PC-3 (cell line): Measurements from ENCODE around the gene SELENOP. TPM values are rescaled to one million over a fixed set of nuclear protein-coding genes. Genes with fewer than 3 reads are reported as not detected.

ENCODE experiments used
- ATAC-seq: fragments of 200-7000 bp; cut with Tn5 transposase; 2 replicates; pipeline ENCODE4 v1.9.1; 2020; ENCODE audit warnings: mild to moderate bottlenecking, moderate library complexity
- BruUV-seq: library from RNA; stranded (reverse); fragments of 400-500 nt; replicated peaks from 2 replicates; lab custom pipeline; 2021; lab: Mats Ljungman, UMichigan
- CTCF ChIA-PET: fragments of 300-600 bp; sonication (Branson Sonifier 250); formaldehyde crosslinking; loops from one replicate; lab custom pipeline; 2022; ENCODE audit warnings: antibody characterized with exemption; lab: Charles Lee
- POLR2A ChIA-PET: fragments of 300-600 bp; sonication (Branson Sonifier 250); formaldehyde crosslinking; loops from one replicate; lab custom pipeline; 2022; ENCODE audit warnings: antibody characterized with exemption; ENCODE audit not compliant: unreplicated experiment; lab: Charles Lee
- DNase-seq: peaks from one replicate; pipeline ENCODE4 v3.0.0-alpha.2; 2015
- H2AFZ ChIP-seq: fragments of 300-600 bp; sonication (generic); 2 replicates; pipeline ENCODE4 v1.6.0; 2016; ENCODE audit warnings: antibody characterized with exemption, low read length
- H3F3A ChIP-seq: fragments of 300-600 bp; sonication (generic); one replicate; pipeline ENCODE4 v1.6.0; 2017; ENCODE audit warnings: antibody characterized with exemption, low read length, control low read depth, mild to moderate bottlenecking; ENCODE audit not compliant: unreplicated experiment
- H3K27ac ChIP-seq: fragments of 300-600 bp; sonication (generic); 2 replicates; pipeline ENCODE4 v1.5.1; 2016; ENCODE audit warnings: mild to moderate bottlenecking, low read length
- H3K27me3 ChIP-seq: fragments of 300-600 bp; sonication (generic); 2 replicates; pipeline ENCODE4 v1.6.1; 2016; ENCODE audit warnings: low read length, mixed read lengths
- H3K36me3 ChIP-seq: fragments of 300-600 bp; sonication (generic); 2 replicates; pipeline ENCODE4 v1.6.1; 2016; ENCODE audit warnings: low read depth, mixed run types, low read length, mixed read lengths
- H3K4me1 ChIP-seq: fragments of 300-600 bp; sonication (generic); 2 replicates; pipeline ENCODE4 v1.5.1; 2016; ENCODE audit warnings: low read length; ENCODE audit not compliant: insufficient read depth
- H3K4me2 ChIP-seq: fragments of 300-600 bp; sonication (generic); 2 replicates; pipeline ENCODE4 v1.6.0; 2016; ENCODE audit warnings: low read length
- H3K4me3 ChIP-seq: fragments of 300-600 bp; sonication (generic); 2 replicates; pipeline ENCODE4 v1.5.1; 2016; ENCODE audit warnings: mild to moderate bottlenecking, low read length, mixed read lengths
- H3K79me2 ChIP-seq: fragments of 300-600 bp; sonication (generic); 2 replicates; pipeline ENCODE4 v1.6.1; 2017; ENCODE audit warnings: low read length, mixed read lengths
- H3K9ac ChIP-seq: fragments of 300-600 bp; sonication (generic); 2 replicates; pipeline ENCODE4 v1.6.0; 2016; ENCODE audit warnings: mild to moderate bottlenecking, low read length
- H3K9me2 ChIP-seq: fragments of 300-600 bp; sonication (generic); replicated peaks from 2 replicates; pipeline ENCODE4 v1.6.1; 2016; ENCODE audit warnings: mixed run types, low read length, mixed read lengths
- H3K9me3 ChIP-seq: fragments of 300-600 bp; sonication (generic); 2 replicates; pipeline ENCODE4 v1.6.1; 2016; ENCODE audit warnings: low read length, mixed read lengths
- H4K20me1 ChIP-seq: fragments of 300-600 bp; sonication (generic); 2 replicates; pipeline ENCODE4 v1.6.1; 2016; ENCODE audit warnings: low read length, mixed read lengths
- EZH2 ChIP-seq: fragments of 300-600 bp; sonication (generic); IDR thresholded peaks from one replicate; pipeline ENCODE4 v1.6.1; 2017; ENCODE audit warnings: antibody characterized with exemption, mild to moderate bottlenecking, low read length; ENCODE audit not compliant: unreplicated experiment
- EZH2phosphoT487 ChIP-seq: fragments of 300-600 bp; sonication (generic); IDR thresholded peaks from 2 replicates; pipeline ENCODE4 v1.6.1; 2018; ENCODE audit warnings: mild to moderate bottlenecking, antibody characterized with exemption, low read length, borderline replicate concordance
- intact Hi-C: fragments of 100-400 bp; cut with micrococcal nuclease; formaldehyde crosslinking; loops from 2 replicates; pipeline ENCODE4 v1.9.0; 2023
- total RNA-seq: library from RNA; depleted of rRNA; stranded (reverse); fragments of >200 nt; gene quantifications from 2 replicates; pipeline ENCODE4 v1.2.3, GENCODE V29; 2014
- TF ChIP-seq, protein P1 (sequence below): fragments of 300-600 bp; sonication (generic); conservative IDR thresholded peaks from 2 replicates; pipeline ENCODE4 v1.5.1; 2017; ENCODE audit warnings: antibody characterized with exemption, low read depth, mild to moderate bottlenecking, low read length

The SELENOP gene
- total RNA-seq, 1 experiment from 2014 or later = 3.3 TPM

DNA sequence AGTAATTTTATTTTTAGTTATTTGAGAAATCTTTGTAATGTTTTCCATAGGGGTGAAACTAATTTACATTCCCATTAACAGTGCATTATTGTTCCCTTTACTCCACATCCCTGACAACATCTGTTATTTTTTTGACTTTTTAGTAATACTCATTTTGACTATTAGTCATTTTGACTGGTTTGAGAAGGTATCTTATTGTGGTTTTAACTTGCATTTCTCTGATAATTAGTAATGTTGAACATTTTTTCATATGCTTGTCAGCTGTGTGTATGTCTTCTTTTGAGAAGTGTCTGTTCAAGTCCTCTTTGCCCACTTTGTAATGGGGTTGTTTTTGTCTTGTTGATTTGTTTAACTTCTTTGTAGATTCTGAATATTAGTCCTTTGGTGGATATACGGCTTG lies 27.6 kb downstream of the SELENOP start:
- ChIA-PET CTCF (no interaction called here), POLR2A (no interaction called here)
- TF ChIP-seq, protein P1, sequence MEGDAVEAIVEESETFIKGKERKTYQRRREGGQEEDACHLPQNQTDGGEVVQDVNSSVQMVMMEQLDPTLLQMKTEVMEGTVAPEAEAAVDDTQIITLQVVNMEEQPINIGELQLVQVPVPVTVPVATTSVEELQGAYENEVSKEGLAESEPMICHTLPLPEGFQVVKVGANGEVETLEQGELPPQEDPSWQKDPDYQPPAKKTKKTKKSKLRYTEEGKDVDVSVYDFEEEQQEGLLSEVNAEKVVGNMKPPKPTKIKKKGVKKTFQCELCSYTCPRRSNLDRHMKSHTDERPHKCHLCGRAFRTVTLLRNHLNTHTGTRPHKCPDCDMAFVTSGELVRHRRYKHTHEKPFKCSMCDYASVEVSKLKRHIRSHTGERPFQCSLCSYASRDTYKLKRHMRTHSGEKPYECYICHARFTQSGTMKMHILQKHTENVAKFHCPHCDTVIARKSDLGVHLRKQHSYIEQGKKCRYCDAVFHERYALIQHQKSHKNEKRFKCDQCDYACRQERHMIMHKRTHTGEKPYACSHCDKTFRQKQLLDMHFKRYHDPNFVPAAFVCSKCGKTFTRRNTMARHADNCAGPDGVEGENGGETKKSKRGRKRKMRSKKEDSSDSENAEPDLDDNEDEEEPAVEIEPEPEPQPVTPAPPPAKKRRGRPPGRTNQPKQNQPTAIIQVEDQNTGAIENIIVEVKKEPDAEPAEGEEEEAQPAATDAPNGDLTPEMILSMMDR = no peak
- TF ChIP-seq EZH2 = no peak
- no peak for TF ChIP-seq EZH2phosphoT487
- no peak overlapping the region for H3K27ac ChIP-seq
- no peak overlapping the region for H3K4me3 ChIP-seq
- intact Hi-C loops = no loop called here
- no peaks in the 10 kb centered on the region for H3K79me2 ChIP-seq
- no peak overlapping the region for H3K4me2 ChIP-seq
- no peak overlapping the region for H2AFZ ChIP-seq
- no peaks in the 10 kb centered on the region for H4K20me1 ChIP-seq
- DNase-seq (no peak), ATAC-seq (no peak)
- no TSS peak for BruUV-seq
- no peaks in the 10 kb centered on the region for H3F3A ChIP-seq
- peaks cover 27% of the 10 kb centered on the region for H3K9me3 ChIP-seq
- H3K36me3 ChIP-seq = 0 out of 2 replicates have a peak, but pooled peaks cover 3% of the 10 kb centered on the region
- no peaks in the 10 kb centered on the region for H3K4me1 ChIP-seq
- no peaks in the 10 kb centered on the region for H3K27me3 ChIP-seq
- no peak overlapping the region for H3K9ac ChIP-seq
- H3K9me2 ChIP-seq = no peaks in the 10 kb centered on the region

DNA sequence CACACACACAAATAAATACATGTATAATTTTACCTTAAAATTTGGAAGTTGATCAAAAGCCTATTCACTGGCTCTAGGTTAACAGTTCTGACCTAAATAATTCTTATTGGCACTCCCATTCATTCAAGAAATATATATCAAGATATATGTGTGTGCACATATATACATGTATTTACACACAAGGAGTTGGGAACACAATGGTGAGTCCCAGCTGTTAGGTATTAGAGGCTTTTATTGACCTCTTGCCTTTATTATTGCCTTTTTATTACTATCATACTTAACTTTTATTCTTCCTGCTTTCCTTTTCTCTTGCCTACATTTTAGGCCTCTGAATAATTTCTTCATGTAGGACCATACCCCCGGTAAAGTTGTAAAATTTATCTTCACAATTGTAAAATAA lies 30.1 kb downstream of the SELENOP start:
- CTCF ChIA-PET = interaction anchor here (0.5 kb wide), 1 partner anchor 108 kb away, joined by 3 read pairs; no protein-coding TSS in a partner anchor
- Histone ChIP-seq H3K36me3 (0 out of 2 replicates have a peak, but pooled peaks cover 1% of the 10 kb centered on the region), H4K20me1 (no peaks in the 10 kb centered on the region), H3K9me3 (peaks cover 11% of the 10 kb centered on the region), H3K27ac (no peak overlapping the region), H2AFZ (no peak overlapping the region), H3K9me2 (no peaks in the 10 kb centered on the region), H3K9ac (no peak overlapping the region), H3K4me1 (peaks cover 6% of the 10 kb centered on the region), H3K4me3 (no peak overlapping the region), H3F3A (no peaks in the 10 kb centered on the region), H3K27me3 (no peaks in the 10 kb centered on the region), H3K4me2 (no peak overlapping the region), H3K79me2 (no peaks in the 10 kb centered on the region)
- TF ChIP-seq EZH2 (no peak), EZH2phosphoT487 (no peak)
- TF ChIP-seq, protein P1 = no peak
- DNase-seq (no peak), ATAC-seq (no peak)
- intact Hi-C loops = no loop called here
- POLR2A ChIA-PET = no interaction called here
- no TSS peak for BruUV-seq

DNA sequence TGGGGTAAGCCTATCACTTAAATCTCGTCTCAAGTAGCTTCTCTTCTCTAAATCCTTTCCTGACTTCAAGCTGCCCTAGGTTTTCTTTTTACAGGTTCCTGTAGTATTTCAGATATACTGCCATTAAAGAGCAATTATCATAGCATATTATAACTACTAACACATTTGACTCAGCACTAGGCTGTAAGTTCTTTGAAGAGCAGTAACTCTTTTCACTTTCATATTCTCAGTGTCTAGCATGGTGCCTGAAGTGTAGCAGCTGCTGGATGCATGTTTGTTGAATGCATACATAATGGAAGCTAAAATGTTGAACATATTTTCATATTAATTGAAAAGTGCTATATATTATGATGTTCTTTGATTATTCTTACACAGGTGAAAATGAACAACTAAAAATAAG lies 32.6 kb downstream of the SELENOP start:
- no peaks in the 10 kb centered on the region for H3K9me3 ChIP-seq
- no peaks in the 10 kb centered on the region for H3K36me3 ChIP-seq
- H3K27me3 ChIP-seq = no peaks in the 10 kb centered on the region
- ATAC-seq = no peak
- H3K9ac ChIP-seq = no peak overlapping the region
- TF ChIP-seq EZH2 (no peak), EZH2phosphoT487 (no peak)
- TF ChIP-seq, protein P1 = no peak
- H3F3A ChIP-seq = no peaks in the 10 kb centered on the region
- H3K9me2 ChIP-seq = no peaks in the 10 kb centered on the region
- H3K27ac ChIP-seq = no peak overlapping the region
- no peak for DNase-seq
- H3K4me2 ChIP-seq = no peak overlapping the region
- H4K20me1 ChIP-seq = no peaks in the 10 kb centered on the region
- H2AFZ ChIP-seq = no peak overlapping the region
- no peaks in the 10 kb centered on the region for H3K79me2 ChIP-seq
- CTCF ChIA-PET = no interaction called here
- POLR2A ChIA-PET = no interaction called here
- BruUV-seq = no TSS peak
- intact Hi-C loops = no loop called here
- peaks cover 6% of the 10 kb centered on the region for H3K4me1 ChIP-seq
- H3K4me3 ChIP-seq = no peak overlapping the region
